Measurements from ENCODE around the gene PPP1R13L.
"Not testable (repeated sequence)": the region's sequence is repeated elsewhere in the genome, so short reads cannot be mapped to it uniquely, and the experiment has no call there.

Gene PPP1R13L

DNA sequence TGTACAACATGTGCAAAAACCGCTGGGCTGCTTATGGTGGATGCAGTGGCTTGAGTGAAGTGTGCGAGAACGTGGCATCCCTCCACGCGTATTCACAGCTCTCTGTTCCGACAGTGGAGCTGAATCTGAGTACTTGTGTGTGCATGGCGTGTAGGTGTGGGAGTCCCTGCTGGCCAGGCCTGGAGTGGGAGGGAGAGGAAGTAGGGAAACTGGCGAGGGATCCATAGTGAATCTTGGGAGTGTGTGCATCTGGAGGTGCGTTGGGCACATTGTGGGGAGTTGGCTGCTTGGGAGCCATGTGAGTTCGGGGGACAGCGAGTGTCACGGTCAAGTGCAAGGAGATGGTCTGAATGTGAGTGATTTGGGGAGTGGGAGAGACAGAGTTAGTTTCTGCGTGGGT is 62.0 kb downstream of the PPP1R13L start:
- DNase-seq, result no peak

DNA sequence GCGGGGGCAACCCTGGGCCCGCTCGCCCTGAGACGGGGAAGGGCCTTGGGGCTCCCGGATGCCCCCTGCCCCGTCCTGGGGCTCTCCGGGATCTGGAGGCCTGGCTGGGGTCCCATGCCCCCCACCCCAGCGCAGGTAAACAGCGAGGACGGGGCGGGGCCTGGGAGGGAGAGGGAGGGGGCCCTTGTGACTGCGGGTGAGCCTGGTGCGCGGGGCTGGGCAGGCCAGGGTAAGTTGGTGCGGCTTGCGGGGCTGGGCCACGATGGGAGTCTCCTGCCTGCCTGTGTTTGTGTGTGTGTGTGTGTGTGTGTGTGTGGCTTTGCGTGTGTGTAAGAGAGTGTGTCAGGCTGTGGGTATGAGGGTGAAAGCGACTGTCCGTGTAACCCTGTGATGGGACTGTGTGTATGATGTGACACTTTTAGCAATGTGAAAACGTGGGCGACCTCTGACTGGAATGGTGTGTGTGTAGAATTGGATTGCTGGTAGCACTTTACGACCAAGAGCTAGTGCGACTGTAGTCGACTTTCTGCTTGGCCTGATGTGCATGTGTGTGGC is 63.9 kb downstream of the PPP1R13L start:
- no peak for DNase-seq

DNA sequence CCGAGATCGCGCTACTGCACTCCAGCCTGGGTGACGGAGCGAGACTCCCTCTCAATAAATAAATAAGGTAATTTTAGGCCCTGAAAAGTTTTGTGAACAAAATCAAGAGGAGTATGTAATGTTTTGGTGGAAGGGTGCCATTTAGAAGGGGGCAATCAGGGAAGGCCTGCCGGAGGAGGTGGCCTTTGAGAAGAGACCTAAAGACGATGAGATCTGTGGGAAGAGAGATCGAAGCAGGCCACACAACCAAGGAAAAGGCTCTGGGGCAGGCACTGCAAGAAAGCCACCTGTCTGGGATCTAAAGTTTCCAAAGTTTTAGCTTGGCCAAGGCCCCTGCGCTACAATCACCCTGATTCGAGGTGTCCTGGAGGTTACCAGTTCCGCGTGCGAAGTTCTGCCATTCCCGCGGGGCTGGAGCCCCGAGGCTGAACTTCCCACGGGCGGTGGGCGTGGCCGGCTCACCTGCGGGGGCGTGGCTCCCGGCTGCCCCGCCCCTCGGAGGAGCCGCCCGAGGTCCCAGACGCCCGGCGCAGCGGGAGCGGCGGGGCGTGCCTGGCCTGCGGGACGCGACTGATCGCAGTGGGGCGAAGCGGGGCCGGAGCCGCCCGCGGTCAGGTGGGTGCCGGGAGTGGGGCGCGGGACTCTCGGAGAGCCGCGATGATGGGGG is 64.5 kb downstream of the PPP1R13L start, which contains the start of gene KLC3:
Gene KLC3, plus strand, starts transcription at position 519 of the 667 bp plus-strand sequence. CDS start 4,792 bp downstream, outside the sequence.
- DNase-seq, result no peak

DNA sequence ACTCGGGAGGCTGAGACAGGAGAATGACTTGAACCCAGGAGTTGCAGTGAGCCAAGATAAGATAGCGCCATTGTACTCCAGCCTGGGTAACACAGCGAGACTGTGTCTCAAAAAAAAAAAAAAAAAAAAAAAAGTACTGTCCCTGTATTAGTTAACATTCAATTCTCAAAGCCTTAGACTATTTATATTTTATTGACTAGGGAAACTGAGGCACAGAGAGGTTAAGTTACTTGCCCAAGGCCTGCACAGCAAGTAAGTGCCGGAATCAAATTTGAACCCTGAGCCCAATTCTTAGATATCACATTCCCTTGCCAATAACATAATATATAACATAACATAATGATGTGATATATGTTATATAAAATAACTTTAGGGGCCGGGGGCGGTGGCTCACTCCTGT is 65.2 kb downstream of the PPP1R13L start:
- DNase-seq, result no peak

DNA sequence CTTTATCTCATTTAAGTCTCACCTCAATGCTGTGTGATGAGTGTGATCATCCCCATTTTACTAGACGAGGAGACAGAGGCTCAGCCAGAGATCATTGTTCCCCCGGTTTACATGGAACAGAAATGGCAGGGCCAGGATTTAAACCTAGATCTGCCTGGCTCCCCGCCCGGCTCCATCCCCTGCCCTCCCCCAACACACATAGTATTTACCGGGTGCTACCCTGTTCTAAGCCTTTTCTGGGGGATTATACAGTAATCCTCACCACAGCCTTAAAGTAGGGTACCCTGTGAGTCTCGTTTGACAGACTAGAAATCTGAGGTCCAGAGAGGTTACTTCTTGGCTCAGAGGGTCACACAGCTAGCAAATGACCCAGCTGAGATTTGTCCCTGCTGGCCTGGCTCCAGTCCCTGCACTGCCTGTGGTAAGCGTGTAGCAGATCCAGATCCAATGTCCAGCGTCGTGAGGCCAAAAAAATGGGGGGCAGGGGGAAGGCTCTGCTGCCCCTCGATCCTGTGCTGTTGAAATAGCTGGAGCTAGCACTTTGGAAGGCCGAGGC is 68.1 kb downstream of the PPP1R13L start:
- DNase-seq, result no peak

DNA sequence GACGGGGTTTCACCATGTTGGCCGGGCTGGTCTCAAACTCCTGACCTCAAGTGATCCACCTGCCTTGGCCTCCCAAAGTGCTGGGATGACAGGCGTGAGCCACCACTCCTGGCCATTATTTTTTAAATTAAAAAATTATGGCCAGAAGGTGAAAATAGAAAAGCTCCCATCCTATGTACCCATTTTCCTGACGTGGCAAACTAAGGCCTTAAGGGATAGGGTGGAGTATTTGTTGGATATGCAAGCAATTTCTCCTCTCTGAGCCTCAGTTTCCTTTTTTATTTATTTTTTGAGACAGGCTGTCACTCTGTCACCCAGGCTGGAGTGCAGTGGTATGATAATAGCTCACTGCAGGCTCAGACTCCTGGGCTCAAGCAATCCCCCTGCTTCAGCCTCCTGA is 70.0 kb downstream of the PPP1R13L start:
- DNase-seq, result not testable (repeated sequence)

DNA sequence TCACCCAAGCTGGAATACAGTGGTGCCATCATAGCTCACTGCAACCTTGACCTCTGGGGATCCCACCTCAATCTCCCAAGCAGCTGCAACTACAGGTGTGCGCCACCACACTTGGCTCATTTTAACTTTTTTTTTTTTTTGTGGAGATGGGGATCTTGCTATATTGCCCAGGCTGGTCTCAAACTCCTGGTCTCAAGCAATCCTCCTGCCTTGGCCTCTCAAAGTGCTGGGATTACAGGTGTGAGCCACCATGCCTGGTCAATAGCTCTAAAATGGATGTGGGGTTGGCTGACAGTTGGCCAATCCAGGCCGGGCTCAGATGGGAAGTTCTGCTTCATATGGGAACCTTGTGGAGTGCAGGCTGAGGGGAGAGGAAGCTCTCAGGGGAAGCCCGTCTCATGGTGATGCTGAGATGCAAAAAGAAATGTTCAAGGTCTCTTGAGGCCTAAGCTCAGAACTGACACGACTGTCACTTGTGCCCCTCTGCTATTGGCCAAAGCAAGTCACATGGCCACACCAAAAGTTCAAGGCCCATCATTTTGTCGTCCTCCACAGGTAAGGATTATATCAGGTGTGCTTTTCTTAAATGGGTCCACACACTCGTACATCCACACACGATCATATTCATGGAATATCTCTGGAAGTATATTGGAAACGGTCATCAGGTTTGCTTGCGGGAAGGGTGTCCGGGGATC is 71.1 kb downstream of the PPP1R13L start:
- DNase-seq, result no peak

DNA sequence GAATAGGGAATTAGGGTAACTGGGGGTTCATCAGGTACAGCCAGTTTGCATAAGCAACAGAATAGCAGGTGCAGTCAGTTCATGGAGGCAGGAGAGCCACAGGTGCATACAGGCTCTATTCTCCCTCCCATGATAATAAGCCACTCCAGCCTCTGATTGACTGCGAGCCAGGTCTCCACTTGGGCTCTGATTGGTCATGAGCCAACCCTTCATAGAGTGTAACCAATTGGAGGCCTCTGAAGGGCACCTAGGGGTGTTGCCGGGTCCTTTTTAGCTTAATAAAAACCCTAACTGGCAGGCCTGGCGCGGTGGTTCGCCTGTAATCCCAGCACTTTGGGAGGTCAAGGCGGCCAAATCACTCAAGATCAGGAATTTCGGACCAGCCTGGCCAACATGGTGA is 73.5 kb downstream of the PPP1R13L start:
- DNase-seq, result no peak

All from fibroblast of skin of right quadriceps (primary cell).